Measurements from ENCODE around the gene CENPS. TPM values are rescaled to one million over a fixed set of nuclear protein-coding genes. Genes with fewer than 3 reads are reported as not detected.
"Not testable (repeated sequence)": the region's sequence is repeated elsewhere in the genome, so short reads cannot be mapped to it uniquely, and the experiment has no call there.

CENPS gene
- total RNA-seq, 1 experiment from 2014 or later, result 45.0 TPM

GRCh38 chr1:10415211-10415930, 14.9 kb upstream of the CENPS start:
- in situ Hi-C loops (cut with HindIII; ENCODE audit: low pct_unique_long_range_greater_than_20kb, low sequenced_read_pairs), result no loop called here
- peak; percentile 91 for DNase-seq (ENCODE audit: low read depth)

DNA sequence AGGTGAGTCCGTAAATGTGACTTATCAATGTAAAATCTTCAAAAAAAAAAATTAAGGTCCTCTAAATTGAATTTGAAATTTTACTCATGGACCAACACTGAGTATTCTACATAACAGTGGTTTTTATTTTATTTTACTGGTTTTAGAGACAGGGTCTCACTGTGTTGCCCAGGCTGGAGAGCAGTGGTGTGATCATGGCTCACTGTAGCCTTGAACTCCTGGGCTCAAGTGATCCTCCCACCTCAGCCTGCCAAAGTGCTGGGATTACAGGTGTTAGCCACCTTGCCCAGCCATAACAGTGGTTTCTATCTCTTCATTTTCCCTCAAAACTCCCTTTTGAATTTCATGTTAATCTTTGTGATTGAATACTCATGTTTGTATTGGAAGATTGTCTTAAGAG, 14.3 kb upstream of the CENPS start:
- in situ Hi-C loops (cut with HindIII; ENCODE audit: low pct_unique_long_range_greater_than_20kb, low sequenced_read_pairs); DNase-seq (ENCODE audit: low read depth): not testable (repeated sequence)

DNA sequence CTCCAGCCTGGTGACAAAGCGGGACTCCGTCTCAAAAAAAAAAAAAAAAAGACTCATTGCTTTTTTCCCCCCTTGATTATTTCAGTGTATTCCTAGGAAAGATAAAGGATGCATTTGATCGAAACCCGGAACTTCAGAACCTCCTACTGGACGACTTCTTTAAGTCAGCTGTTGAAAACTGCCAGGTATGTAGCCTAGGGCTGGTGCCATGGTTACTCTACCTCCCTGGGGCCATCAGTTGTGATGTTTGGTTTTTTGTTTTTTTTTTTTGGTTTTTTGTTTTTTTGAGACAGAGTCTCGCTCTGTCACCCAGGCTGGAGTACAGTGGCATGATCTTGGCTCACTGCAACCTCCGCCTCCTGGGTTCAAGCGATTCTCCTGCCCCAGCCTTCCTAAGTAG, 11.5 kb upstream of the CENPS start:
- in situ Hi-C loops (cut with HindIII; ENCODE audit: low pct_unique_long_range_greater_than_20kb, low sequenced_read_pairs); DNase-seq (ENCODE audit: low read depth): not testable (repeated sequence)

- in situ Hi-C loops (cut with HindIII; ENCODE audit: low pct_unique_long_range_greater_than_20kb, low sequenced_read_pairs), result no loop called here
- DNase-seq (ENCODE audit: low read depth), result no peak
Measured at GRCh38 chr1:10419351-10419750, 10.9 kb upstream of the CENPS start.

DNA sequence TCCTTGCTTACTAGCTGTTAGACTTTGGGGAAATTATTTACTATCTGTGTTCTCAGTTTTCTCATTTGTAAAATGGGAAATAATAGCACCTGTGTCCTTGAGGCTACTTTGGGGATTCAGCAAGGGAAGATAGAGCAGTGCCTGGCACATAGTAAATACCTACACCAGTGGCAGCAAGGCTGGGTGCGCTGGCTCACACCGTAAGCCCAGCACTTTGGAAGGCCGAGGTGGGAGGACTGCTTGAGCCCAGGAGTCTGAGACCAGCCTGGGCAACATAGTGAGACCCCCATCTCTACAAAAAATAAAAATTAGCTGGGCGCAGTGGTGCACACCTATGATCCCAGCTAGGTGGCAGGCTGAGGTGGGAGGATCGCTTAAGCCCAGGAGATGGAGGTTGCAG, 8.6 kb upstream of the CENPS start:
- no peak for DNase-seq (ENCODE audit: low read depth)
- in situ Hi-C loops (cut with HindIII; ENCODE audit: low pct_unique_long_range_greater_than_20kb, low sequenced_read_pairs), result no loop called here

DNA sequence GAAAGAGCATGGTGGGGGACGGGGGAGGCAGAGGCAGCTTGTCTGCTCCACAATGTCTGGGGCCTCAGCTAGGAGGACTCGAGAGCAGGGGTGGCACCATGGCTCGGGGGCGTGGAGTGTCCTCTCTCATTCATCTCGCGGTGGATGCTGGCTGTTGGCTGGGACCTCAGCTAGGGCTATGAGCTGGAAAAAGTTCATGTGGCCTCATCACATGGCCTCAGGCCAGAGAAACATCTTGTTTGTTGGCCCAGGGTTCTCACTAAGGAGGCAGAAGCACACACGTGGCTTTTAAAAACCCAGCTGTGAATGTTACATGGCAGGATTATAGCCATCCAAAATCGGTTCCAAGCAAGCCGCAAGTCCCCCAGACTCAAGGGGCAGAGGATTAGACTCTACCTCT, 6.2 kb upstream of the CENPS start:
- in situ Hi-C loops (cut with HindIII; ENCODE audit: low pct_unique_long_range_greater_than_20kb, low sequenced_read_pairs), result no loop called here
- no peak for DNase-seq (ENCODE audit: low read depth)

- no peak for DNase-seq (ENCODE audit: low read depth)
- in situ Hi-C loops (cut with HindIII; ENCODE audit: low pct_unique_long_range_greater_than_20kb, low sequenced_read_pairs), result no loop called here
Measured at GRCh38 chr1:10424651-10425050, 5.6 kb upstream of the CENPS start.

GRCh38 chr1:10425826-10426534, 4.3 kb upstream of the CENPS start:
- DNase-seq (ENCODE audit: low read depth); in situ Hi-C loops (cut with HindIII; ENCODE audit: low pct_unique_long_range_greater_than_20kb, low sequenced_read_pairs): not testable (repeated sequence)

DNA sequence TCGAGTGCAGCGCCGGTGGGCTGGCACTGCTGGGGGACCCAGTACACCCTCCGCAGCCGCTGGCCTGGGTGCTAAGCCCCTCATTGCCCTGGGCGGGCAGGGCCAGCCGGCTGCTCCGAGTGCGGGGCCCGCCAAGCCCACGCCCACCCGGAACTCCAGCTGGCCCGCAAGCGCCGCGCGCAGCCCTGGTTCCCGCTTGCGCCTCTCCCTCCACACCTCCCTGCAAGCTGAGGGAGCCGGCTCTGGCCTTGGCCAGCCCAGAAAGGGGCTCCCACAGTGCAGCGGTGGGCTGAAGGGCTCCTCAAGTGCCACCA, 3.7 kb upstream of the CENPS start:
- in situ Hi-C loops (cut with HindIII; ENCODE audit: low pct_unique_long_range_greater_than_20kb, low sequenced_read_pairs); DNase-seq (ENCODE audit: low read depth): not testable (repeated sequence)

DNA sequence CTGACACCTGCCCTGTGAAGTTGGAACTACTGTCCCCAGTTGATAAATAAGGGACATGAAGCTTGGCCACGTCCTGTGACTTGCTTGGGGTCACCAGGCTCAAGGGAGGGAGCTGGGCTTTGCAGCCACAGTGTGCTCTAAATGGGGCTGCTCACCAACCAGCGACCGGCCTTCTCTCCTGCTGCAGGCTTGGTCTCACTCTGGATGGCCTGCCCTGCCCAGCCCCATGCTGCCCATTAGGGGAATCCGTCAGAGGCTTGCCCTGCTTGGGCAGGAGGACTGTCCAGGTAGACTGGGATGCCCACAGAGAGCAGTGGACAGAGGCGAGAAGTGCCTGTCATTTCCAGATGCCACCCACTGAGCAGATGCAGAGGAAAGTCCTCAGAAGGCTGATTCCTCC, 1.2 kb upstream of the CENPS start:
- in situ Hi-C loops (cut with HindIII; ENCODE audit: low pct_unique_long_range_greater_than_20kb, low sequenced_read_pairs), result no loop called here

DNA sequence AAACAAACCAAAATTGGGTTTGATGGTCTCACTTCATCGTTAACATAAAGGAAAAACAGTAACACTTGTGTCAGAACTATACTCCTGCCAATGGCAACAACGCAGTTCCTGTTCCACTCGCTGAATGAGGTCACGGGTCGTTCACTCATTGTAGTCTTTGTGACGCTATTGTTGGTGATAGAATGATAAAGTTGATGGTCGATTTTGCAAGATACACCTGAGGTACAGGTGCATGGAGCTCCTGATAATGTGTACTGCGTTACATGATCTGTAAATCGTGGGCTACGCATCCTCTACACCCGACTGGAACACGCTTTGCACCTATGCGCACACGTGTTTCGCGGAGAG, 391 bp upstream of the CENPS start:
- DNase-seq (ENCODE audit: low read depth), result no peak
- in situ Hi-C loops (cut with HindIII; ENCODE audit: low pct_unique_long_range_greater_than_20kb, low sequenced_read_pairs), result no loop called here

More for the DNA sequence above, 1.2 kb upstream of the CENPS start:
- no peak for DNase-seq (ENCODE audit: low read depth)

- no peak for DNase-seq (ENCODE audit: low read depth)
- in situ Hi-C loops (cut with HindIII; ENCODE audit: low pct_unique_long_range_greater_than_20kb, low sequenced_read_pairs), result no loop called here
Measured at GRCh38 chr1:10431070-10431730, 967 bp downstream of the CENPS start.

GRCh38 chr1:10432910-10433700, 2.9 kb downstream of the CENPS start:
- DNase-seq (ENCODE audit: low read depth), result no peak
- in situ Hi-C loops (cut with HindIII; ENCODE audit: low pct_unique_long_range_greater_than_20kb, low sequenced_read_pairs), result no loop called here

DNA sequence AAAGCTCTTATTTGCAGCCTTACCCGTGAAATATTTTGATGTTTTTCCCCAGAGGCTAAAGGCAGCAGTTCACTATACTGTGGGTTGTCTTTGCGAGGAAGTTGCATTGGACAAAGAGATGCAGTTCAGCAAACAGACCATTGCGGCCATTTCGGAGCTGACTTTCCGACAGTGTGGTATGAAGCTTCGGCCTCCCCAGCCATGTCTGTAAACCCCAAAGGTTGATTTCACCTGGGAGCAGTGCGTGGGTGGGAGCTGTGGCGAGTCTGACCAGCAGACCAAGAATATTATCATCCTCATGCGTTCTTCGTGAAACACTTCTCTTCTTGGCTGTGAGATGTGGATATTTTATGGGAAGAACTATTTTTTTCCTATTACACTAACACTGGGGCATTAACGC, 3.6 kb downstream of the CENPS start:
- in situ Hi-C loops (cut with HindIII; ENCODE audit: low pct_unique_long_range_greater_than_20kb, low sequenced_read_pairs), result no loop called here
- no peak for DNase-seq (ENCODE audit: low read depth)

GRCh38 chr1:10434590-10434989, 4.4 kb downstream of the CENPS start:
- in situ Hi-C loops (cut with HindIII; ENCODE audit: low pct_unique_long_range_greater_than_20kb, low sequenced_read_pairs), result no loop called here
- no peak for DNase-seq (ENCODE audit: low read depth)

- no peak for DNase-seq (ENCODE audit: low read depth)
- in situ Hi-C loops (cut with HindIII; ENCODE audit: low pct_unique_long_range_greater_than_20kb, low sequenced_read_pairs), result no loop called here
Measured at GRCh38 chr1:10437052-10437451, 6.8 kb downstream of the CENPS start.

- in situ Hi-C loops (cut with HindIII; ENCODE audit: low pct_unique_long_range_greater_than_20kb, low sequenced_read_pairs), result no loop called here
- no peak for DNase-seq (ENCODE audit: low read depth)
Measured at GRCh38 chr1:10438677-10439163, 8.5 kb downstream of the CENPS start.

DNA sequence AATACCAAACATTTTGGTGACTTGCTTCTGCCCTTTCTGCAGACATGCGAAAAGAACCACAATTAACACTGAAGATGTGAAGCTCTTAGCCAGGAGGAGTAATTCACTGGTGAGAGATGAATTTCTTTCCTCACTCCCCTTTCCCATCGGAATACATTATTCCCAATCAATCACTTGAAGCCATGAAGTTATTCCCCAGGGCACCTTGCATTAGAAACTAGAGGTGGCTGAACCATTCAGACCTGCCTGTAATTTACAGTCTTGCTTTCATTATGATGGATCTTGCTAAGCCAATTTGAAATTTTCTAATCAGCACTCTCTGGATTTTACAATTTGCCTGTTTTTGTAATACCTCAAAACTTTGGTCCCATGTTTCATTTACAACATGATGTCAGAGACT, 10.1 kb downstream of the CENPS start:
- in situ Hi-C loops (cut with HindIII; ENCODE audit: low pct_unique_long_range_greater_than_20kb, low sequenced_read_pairs), result no loop called here
- no peak for DNase-seq (ENCODE audit: low read depth)

- in situ Hi-C loops (cut with HindIII; ENCODE audit: low pct_unique_long_range_greater_than_20kb, low sequenced_read_pairs), result no loop called here
- DNase-seq (ENCODE audit: low read depth), result no peak
Measured at GRCh38 chr1:10440794-10441193, 10.6 kb downstream of the CENPS start.
